H1 (cell line): ENCODE measurements around the gene POLRMT. TPM values are rescaled to one million over a fixed set of nuclear protein-coding genes. Genes with fewer than 3 reads are reported as not detected.

ENCODE experiments used
- CTCF ChIA-PET: fragments of 300-600 bp; sonication (Branson Sonifier 250); formaldehyde crosslinking; loops from one replicate; lab custom pipeline; 2021; ENCODE audit not compliant: partially characterized antibody; lab: Charles Lee
- POLR2A ChIA-PET: fragments of 300-600 bp; sonication (Branson Sonifier 250); formaldehyde crosslinking; loops from one replicate; lab custom pipeline; 2021; ENCODE audit warnings: inconsistent platforms; ENCODE audit not compliant: partially characterized antibody; lab: Charles Lee
- DNase-seq, 2 experiments: peaks; one replicate each; pipeline versions ENCODE4 v3.0.0 to v3.0.0-alpha.2; 2010 to 2022; ENCODE audit warnings: low spot score in 2 of 2, low read depth in 1 of 2, mixed read lengths in 1 of 2
- FAIRE-seq: peaks from 2 replicates; lab custom pipeline; 2011; peaks lifted over from hg19 to GRCh38; lab: Jason Lieb, UNC
- H2AFZ ChIP-seq: 2 replicates; pipeline ENCODE4 v1.8.1; 2012; ENCODE audit warnings: low read length, inconsistent platforms
- H2AK5ac ChIP-seq: 2 replicates; pipeline ENCODE4 v1.6.1; 2013; ENCODE audit warnings: low read depth, low read length
- H2BK120ac ChIP-seq: replicated peaks from 2 replicates; pipeline ENCODE3; 2013; ENCODE audit warnings: low read depth, low read length, inconsistent platforms
- H2BK12ac ChIP-seq: 2 replicates; pipeline ENCODE4 v1.6.1; 2013; ENCODE audit warnings: low read depth, low read length
- H2BK15ac ChIP-seq: 2 replicates; pipeline ENCODE4 v1.6.1; 2013; ENCODE audit warnings: low read length
- H2BK20ac ChIP-seq: 2 replicates; pipeline ENCODE4 v1.6.1; 2013; ENCODE audit warnings: low read length
- H2BK5ac ChIP-seq: 2 replicates; pipeline ENCODE4 v1.6.1; 2013; ENCODE audit warnings: low read depth, low read length
- H3K14ac ChIP-seq: 2 replicates; pipeline ENCODE4 v1.6.1; 2013; ENCODE audit warnings: inconsistent platforms; ENCODE audit not compliant: insufficient read length
- H3K18ac ChIP-seq: 2 replicates; pipeline ENCODE4 v1.6.1; 2013; ENCODE audit warnings: low read length; ENCODE audit errors: extremely low read depth
- H3K23ac ChIP-seq: 2 replicates; pipeline ENCODE4 v1.6.1; 2013; ENCODE audit warnings: inconsistent platforms; ENCODE audit not compliant: insufficient read length
- H3K23me2 ChIP-seq: 2 replicates; pipeline ENCODE4 v1.6.1; 2013; ENCODE audit warnings: low read depth, low read length
- H3K27ac ChIP-seq: 2 replicates; pipeline ENCODE4 v1.6.1; 2011; ENCODE audit warnings: low read depth, low read length, inconsistent platforms
- H3K27me3 ChIP-seq, 4 experiments: replicated peaks in 1 of 4; 1 replicate in 1 of 4; 2 replicates in 3 of 4; pipeline versions ENCODE4 v1.6.1 to v1.8.1; 2011 to 2013; ENCODE audit warnings: low read length in 3 of 4, mild to moderate bottlenecking in 3 of 4, inconsistent platforms in 2 of 4, mixed read lengths in 2 of 4, moderate library complexity in 1 of 4; ENCODE audit not compliant: control insufficient read depth in 3 of 4, insufficient read depth in 3 of 4; ENCODE audit errors: extremely low read depth in 1 of 4
- H3K36me3 ChIP-seq, 4 experiments: 2 replicates each; pipeline versions ENCODE4 v1.6.1 to v1.8.1; 2011 to 2013; ENCODE audit warnings: mild to moderate bottlenecking in 4 of 4, low read length in 3 of 4, moderate library complexity in 2 of 4, control low read depth in 1 of 4, inconsistent platforms in 1 of 4; ENCODE audit not compliant: insufficient read depth in 4 of 4, control insufficient read depth in 2 of 4
- H3K4ac ChIP-seq: replicated peaks from 2 replicates; pipeline ENCODE3; 2013; ENCODE audit warnings: low read length, low read depth, mixed read lengths, inconsistent platforms; ENCODE audit not compliant: insufficient read length
- H3K4me1 ChIP-seq, 4 experiments: replicated peaks in 1 of 4; 1 replicate in 1 of 4; 2 replicates in 3 of 4; pipeline versions ENCODE4 v1.6.1 to v1.8.1; 2011 to 2013; ENCODE audit warnings: low read length in 3 of 4, inconsistent platforms in 2 of 4, mixed read lengths in 1 of 4; ENCODE audit not compliant: insufficient read depth in 4 of 4, control insufficient read depth in 3 of 4
- H3K4me2 ChIP-seq, 2 experiments: 2 replicates each; pipeline versions ENCODE4 v1.6.1 to v1.8.1; 2011 to 2013; ENCODE audit warnings: low read depth in 2 of 2, low read length in 2 of 2, control low read depth in 1 of 2, inconsistent platforms in 1 of 2, mild to moderate bottlenecking in 1 of 2; ENCODE audit not compliant: insufficient read depth in 1 of 2
- H3K4me3 ChIP-seq, 4 experiments: fragments of 200-600, 300-600 bp in 1 of 4; sonication (generic), shearing (Covaris generic), sonication (Bioruptor Twin) in 1 of 4; 2 replicates each; pipeline versions ENCODE4 v1.5.1 to v1.8.1; 2011 to 2016; ENCODE audit warnings: low read length in 4 of 4, low read depth in 3 of 4, control low read depth in 2 of 4, inconsistent platforms in 2 of 4, mild to moderate bottlenecking in 2 of 4, mixed read lengths in 1 of 4, moderate library complexity in 1 of 4; ENCODE audit not compliant: insufficient read depth in 2 of 4; ENCODE audit errors: extremely low read depth in 1 of 4
- H3K56ac ChIP-seq: replicated peaks from 2 replicates; pipeline ENCODE3; 2013; ENCODE audit warnings: low read depth, mild to moderate bottlenecking, mixed read lengths, low read length, inconsistent platforms; ENCODE audit not compliant: insufficient read length
- H3K79me1 ChIP-seq: 2 replicates; pipeline ENCODE4 v1.6.1; 2013; ENCODE audit warnings: low read depth, low read length, control low read depth
- H3K79me2 ChIP-seq, 2 experiments: 2 replicates each; pipeline versions ENCODE4 v1.6.1 to v1.8.1; 2012 to 2013; ENCODE audit warnings: low read length in 2 of 2, mild to moderate bottlenecking in 2 of 2, inconsistent platforms in 1 of 2; ENCODE audit not compliant: insufficient read depth in 2 of 2, control insufficient read depth in 1 of 2
- H3K9ac ChIP-seq, 4 experiments: replicated peaks in 1 of 4; 1 replicate in 1 of 4; 2 replicates in 3 of 4; pipeline versions ENCODE4 v1.6.1 to v1.8.1; 2011 to 2013; ENCODE audit warnings: low read depth in 3 of 4, low read length in 3 of 4, control low read depth in 2 of 4, mild to moderate bottlenecking in 2 of 4, moderate library complexity in 2 of 4, inconsistent platforms in 1 of 4; ENCODE audit errors: extremely low read depth in 1 of 4
- H3K9me3 ChIP-seq, 2 experiments: 2 replicates each; pipeline versions ENCODE4 v1.6.1 to v1.8.1; 2012 to 2013; ENCODE audit warnings: mild to moderate bottlenecking in 2 of 2, moderate library complexity in 2 of 2, control low read depth in 1 of 2, inconsistent platforms in 1 of 2, low read depth in 1 of 2, low read length in 1 of 2, mixed read lengths in 1 of 2; ENCODE audit not compliant: insufficient read depth in 2 of 2
- H4K20me1 ChIP-seq, 2 experiments: replicated peaks in 1 of 2; 2 replicates each; pipeline versions ENCODE3 to v1.8.1; 2011 to 2013; ENCODE audit warnings: inconsistent platforms in 2 of 2, low read length in 2 of 2, mild to moderate bottlenecking in 1 of 2; ENCODE audit not compliant: insufficient read depth in 2 of 2, control insufficient read depth in 1 of 2
- H4K5ac ChIP-seq: 2 replicates; pipeline ENCODE4 v1.6.1; 2013; ENCODE audit warnings: low read length, low read depth, mixed read lengths, inconsistent platforms; ENCODE audit not compliant: insufficient read length
- H4K8ac ChIP-seq: 2 replicates; pipeline ENCODE4 v1.8.0; 2013; ENCODE audit warnings: mild to moderate bottlenecking, moderate library complexity, low read length, inconsistent platforms; ENCODE audit not compliant: insufficient read depth; ENCODE audit errors: extremely low read depth
- H4K91ac ChIP-seq: replicated peaks from 2 replicates; pipeline ENCODE3; 2013; ENCODE audit warnings: low read length, mixed read lengths, inconsistent platforms; ENCODE audit not compliant: insufficient read length
- BCL11A ChIP-seq, 2 experiments: IDR thresholded peaks; one replicate each; pipeline ENCODE4 v1.6.1; 2011; ENCODE audit warnings: low read depth in 2 of 2, low read length in 2 of 2, mild to moderate bottlenecking in 2 of 2
- CHD1 ChIP-seq: IDR thresholded peaks from 2 replicates; pipeline ENCODE4 v1.6.1; 2012; ENCODE audit warnings: low read depth, low read length, improper control_type of control experiment
- CTCF ChIP-seq, 3 experiments: IDR thresholded peaks; 1 replicate in 2 of 3; 2 replicates in 1 of 3; pipeline versions ENCODE4 v1.5.1 to v1.6.1; 2011; ENCODE audit warnings: low read length in 3 of 3, mild to moderate bottlenecking in 3 of 3, inconsistent platforms in 2 of 3, low read depth in 1 of 3, moderate library complexity in 1 of 3; ENCODE audit not compliant: insufficient read depth in 1 of 3; ENCODE audit errors: control extremely low read depth in 1 of 3
- MAFK ChIP-seq: IDR thresholded peaks from 2 replicates; pipeline ENCODE4 v1.6.1; 2012; ENCODE audit warnings: low read depth, mild to moderate bottlenecking, improper control_type of control experiment, low read length
- NRF1 ChIP-seq: IDR thresholded peaks from 2 replicates; pipeline ENCODE4 v1.6.1; 2011; ENCODE audit warnings: mild to moderate bottlenecking, low read depth, low read length, improper control_type of control experiment
- SIX5 ChIP-seq: IDR thresholded peaks from 2 replicates; pipeline ENCODE4 v1.6.1; 2011; ENCODE audit warnings: mild to moderate bottlenecking, low read depth, low read length
- SP2 ChIP-seq: IDR thresholded peaks from 2 replicates; pipeline ENCODE4 v1.6.1; 2012; ENCODE audit warnings: mild to moderate bottlenecking, low read length, inconsistent platforms
- SRF ChIP-seq: IDR thresholded peaks from 2 replicates; pipeline ENCODE4 v1.6.1; 2011; ENCODE audit warnings: mild to moderate bottlenecking, low read depth, low read length, moderate library complexity
- TCF12 ChIP-seq: IDR thresholded peaks from 2 replicates; pipeline ENCODE4 v1.6.1; 2011; ENCODE audit warnings: low read depth, mild to moderate bottlenecking, low read length
- WGBS, 2 experiments: shearing (Covaris generic) in 1 of 2; methylation state at CpG; one replicate each; pipeline versions ENCODE4 v1.1.6 to v1.1.7; 2013 to 2015; ENCODE audit warnings: low lambda C conversion rate in 2 of 2, mixed read lengths in 2 of 2, inconsistent platforms in 1 of 2, low coverage in 1 of 2, missing lambda C conversion rate in 1 of 2; ENCODE audit not compliant: insufficient replicate concordance in 2 of 2, insufficient coverage in 1 of 2, insufficient read length in 1 of 2; ENCODE audit errors: extremely low coverage in 1 of 2, missing lambda C conversion rate in 1 of 2; 5-methylcytosine and 5-hydroxymethylcytosine counted together
- polyA plus RNA-seq, 7 experiments: library from polyadenylated mRNA; depleted of rRNA in 3 of 7; stranded (reverse) in 5 of 7; unstranded in 2 of 7; fragments of >200 nt in 5 of 7; fragments of 200-250 nt in 2 of 7; gene quantifications; 1 replicate in 5 of 7; 2 replicates in 1 of 7; 4 replicates in 1 of 7; pipeline versions ENCODE4 v1.2.1 to v1.2.3, GENCODE V29; 2011 to 2013; ENCODE audit warnings: missing spikeins in 2 of 7, mixed read lengths in 2 of 7
- total RNA-seq: library from RNA; stranded (reverse); fragmentation: NEBNext Ultra II Directional; extraction: Animal tissue kit (Norgen Biotek cat#: 25700); gene quantifications from 2 replicates; pipeline ENCODE4 v1.2.1, GENCODE V29; 2021
- TF ChIP-seq, protein P1 (sequence below): IDR thresholded peaks from 2 replicates; pipeline ENCODE4 v1.6.1; 2012; ENCODE audit warnings: low read length, inconsistent platforms

The POLRMT gene
- total and polyA plus RNA-seq, 2 of the 8 experiments (the other 6 are each of a cell fraction or from before 2014, with no cell fraction given), result 93.0 to 111 TPM

- Histone ChIP-seq H2BK20ac (no peak overlapping the region), H2AFZ (no peak overlapping the region), H2BK12ac (no peak overlapping the region), H2BK15ac (no peak overlapping the region), H2BK5ac (no peak overlapping the region), H3K23ac (no peak overlapping the region), H4K20me1 (peaks cover 0 to 7% of the 10 kb centered on the region in 2 experiments), H3K4me1 (peaks cover 0 to 10% (median 1%) of the 10 kb centered on the region in 4 experiments; a peak in 4 of 7 replicates), H3K79me2 (no peaks in the 10 kb centered on the region), H3K79me1 (0 out of 2 replicates have a peak, but pooled peaks cover 3% of the 10 kb centered on the region), H3K4ac (no peak overlapping the region), H3K27me3 (peaks cover 0 to 22% (median 10%) of the 10 kb centered on the region in 4 experiments; a peak in 5 of 7 replicates), H3K4me2 (no peak overlapping the region), H4K8ac (no peak overlapping the region), H4K5ac (no peak overlapping the region), H3K27ac (no peak overlapping the region), H3K23me2 (peaks cover 6% of the 10 kb centered on the region; the same call in 1 of the 2 replicates), H3K9ac (no peak overlapping the region), H2AK5ac (no peak overlapping the region), H3K36me3 (no peaks in the 10 kb centered on the region), H3K4me3 (no peak overlapping the region), H3K9me3 (no peaks in the 10 kb centered on the region), H3K56ac (no peak overlapping the region), H2BK120ac (no peak overlapping the region), H3K14ac (no peak overlapping the region), H3K18ac (no peak overlapping the region), H4K91ac (no peak overlapping the region)
- FAIRE-seq, result no peak
- ChIA-PET POLR2A (interaction anchor here (1.1 to 1.4 kb wide), 2 partner anchors 14 to 31 kb away, joined by 3 to 5 read pairs; partner anchors contain the start of gene PALM), CTCF (interaction anchor here (0.6 to 1.2 kb wide), 5 partner anchors 9 to 167 kb away, joined by 3 to 5 read pairs (median 3); no protein-coding TSS in a partner anchor)
- WGBS, 2 experiments, result 53% methylated on average over 13 of the region's 15 CpGs; no CpG with 5 or more reads in 1 of the 2 experiments
- DNase-seq, result no peak
- TF ChIP-seq, protein P1, sequence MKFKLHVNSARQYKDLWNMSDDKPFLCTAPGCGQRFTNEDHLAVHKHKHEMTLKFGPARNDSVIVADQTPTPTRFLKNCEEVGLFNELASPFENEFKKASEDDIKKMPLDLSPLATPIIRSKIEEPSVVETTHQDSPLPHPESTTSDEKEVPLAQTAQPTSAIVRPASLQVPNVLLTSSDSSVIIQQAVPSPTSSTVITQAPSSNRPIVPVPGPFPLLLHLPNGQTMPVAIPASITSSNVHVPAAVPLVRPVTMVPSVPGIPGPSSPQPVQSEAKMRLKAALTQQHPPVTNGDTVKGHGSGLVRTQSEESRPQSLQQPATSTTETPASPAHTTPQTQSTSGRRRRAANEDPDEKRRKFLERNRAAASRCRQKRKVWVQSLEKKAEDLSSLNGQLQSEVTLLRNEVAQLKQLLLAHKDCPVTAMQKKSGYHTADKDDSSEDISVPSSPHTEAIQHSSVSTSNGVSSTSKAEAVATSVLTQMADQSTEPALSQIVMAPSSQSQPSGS, result no peak
- TF ChIP-seq BCL11A (IDR thresholded peaks at IDR 0.05; ENCODE audit: low read depth in 2 of 2, low read length in 2 of 2), result no peak
- no peak for TF ChIP-seq CTCF (IDR thresholded peaks at IDR 0.05; ENCODE audit: control extremely low read depth in 1 of 3, insufficient read depth in 1 of 3, low read depth in 1 of 3, low read length in 3 of 3)
- no peak for TF ChIP-seq SIX5
- TF ChIP-seq CHD1, result no peak
- TF ChIP-seq MAFK, result no peak
- no peak for TF ChIP-seq SRF
- no peak for TF ChIP-seq SP2
- no peak for TF ChIP-seq NRF1
- no peak for TF ChIP-seq TCF12
Observed at GRCh38 chr19:677201-677600, 43.9 kb upstream of the POLRMT start.
